Measurements from ENCODE around the gene PPARD. TPM values are rescaled to one million over a fixed set of nuclear protein-coding genes. Genes with fewer than 3 reads are reported as not detected.

Gene PPARD
- total RNA-seq, 1 donor from 2014 or later: 17.5 TPM

- peak; percentile 74 for DNase-seq (ENCODE audit: low spot score)
Observed at GRCh38 chr6:35354361-35355135, 12.2 kb downstream of the PPARD start.

- DNase-seq (ENCODE audit: low spot score): peak; percentile 30
Observed at GRCh38 chr6:35356391-35356790, 14.0 kb downstream of the PPARD start.

GRCh38 chr6:35357677-35358076 lies 15.3 kb downstream of the PPARD start:
- no peak for DNase-seq (ENCODE audit: low spot score)

- no peak for DNase-seq (ENCODE audit: low spot score)
Observed at GRCh38 chr6:35358086-35358485, 15.7 kb downstream of the PPARD start.

GRCh38 chr6:35359346-35359743 lies 17.0 kb downstream of the PPARD start:
- no peak for DNase-seq (ENCODE audit: low spot score)

- DNase-seq (ENCODE audit: low spot score): no peak
Observed at GRCh38 chr6:35359744-35360348, 17.5 kb downstream of the PPARD start.

- no peak for DNase-seq (ENCODE audit: low spot score)
Observed at GRCh38 chr6:35360349-35361138, 18.2 kb downstream of the PPARD start.

GRCh38 chr6:35362200-35362599 lies 19.8 kb downstream of the PPARD start:
- no peak for DNase-seq (ENCODE audit: low spot score)

- DNase-seq (ENCODE audit: low spot score): no peak
Observed at GRCh38 chr6:35363293-35363750, 21.0 kb downstream of the PPARD start.

- DNase-seq (ENCODE audit: low spot score): no peak
Observed at GRCh38 chr6:35365594-35366203, 23.3 kb downstream of the PPARD start.

- DNase-seq (ENCODE audit: low spot score): no peak
Observed at GRCh38 chr6:35366204-35366596, 23.8 kb downstream of the PPARD start.

- DNase-seq (ENCODE audit: low spot score): no peak
Observed at GRCh38 chr6:35367646-35368037, 25.3 kb downstream of the PPARD start.

GRCh38 chr6:35368038-35368887 lies 25.9 kb downstream of the PPARD start:
- no peak for DNase-seq (ENCODE audit: low spot score)

GRCh38 chr6:35370124-35370741 lies 27.9 kb downstream of the PPARD start:
- no peak for DNase-seq (ENCODE audit: low spot score)

GRCh38 chr6:35370785-35371493 lies 28.6 kb downstream of the PPARD start:
- no peak for DNase-seq (ENCODE audit: low spot score)

- no peak for DNase-seq (ENCODE audit: low spot score)
Observed at GRCh38 chr6:35371494-35372262, 29.3 kb downstream of the PPARD start.

GRCh38 chr6:35372633-35373032 lies 30.3 kb downstream of the PPARD start:
- no peak for DNase-seq (ENCODE audit: low spot score)

- no peak for DNase-seq (ENCODE audit: low spot score)
Observed at GRCh38 chr6:35376281-35376680, 33.9 kb downstream of the PPARD start.

GRCh38 chr6:35377002-35377401 lies 34.6 kb downstream of the PPARD start:
- DNase-seq (ENCODE audit: low spot score): no peak
